Right kidney (tissue), 1 donor: ENCODE measurements around the gene NEMP1.
"Not testable (repeated sequence)": the region's sequence is repeated elsewhere in the genome, so short reads cannot be mapped to it uniquely, and the experiment has no call there.

Source experiments
- DNase-seq: peaks from one replicate; pipeline ENCODE4 v3.0.0-alpha.2; 2016

NEMP1 gene

GRCh38 chr12:57091638-57092528 is 13.3 kb upstream of the NEMP1 start:
- DNase-seq: no peak

GRCh38 chr12:57090924-57091637 is 12.5 kb upstream of the NEMP1 start:
- DNase-seq: no peak

- DNase-seq: no peak
Observed at GRCh38 chr12:57090490-57090889, 11.9 kb upstream of the NEMP1 start.

GRCh38 chr12:57089271-57090245 is 11.0 kb upstream of the NEMP1 start:
- peak; percentile 86 for DNase-seq

GRCh38 chr12:57088354-57089270 is 10.0 kb upstream of the NEMP1 start, which contains the start of gene NAB2:
NAB2 (plus strand) TSS chr12:57089114; CDS start chr12:57089272, 158 bp downstream.
- DNase-seq: peak; percentile 97

- peak; percentile 89 for DNase-seq
Observed at GRCh38 chr12:57087691-57088353, 9.2 kb upstream of the NEMP1 start.

- DNase-seq: peak; percentile 84
Observed at GRCh38 chr12:57087010-57087690, 8.6 kb upstream of the NEMP1 start.

GRCh38 chr12:57086493-57087009 is 8.0 kb upstream of the NEMP1 start:
- peak; percentile 78 for DNase-seq

GRCh38 chr12:57085999-57086492 is 7.5 kb upstream of the NEMP1 start:
- DNase-seq: peak; percentile 83

- no peak for DNase-seq
Observed at GRCh38 chr12:57080855-57081254, 2.3 kb upstream of the NEMP1 start.

- DNase-seq: no peak
Observed at GRCh38 chr12:57079821-57080220, 1.2 kb upstream of the NEMP1 start.

- DNase-seq: not testable (repeated sequence)
Observed at GRCh38 chr12:57073566-57074450, 4.8 kb downstream of the NEMP1 start.

GRCh38 chr12:57072661-57073060 is 5.9 kb downstream of the NEMP1 start:
- no peak for DNase-seq

GRCh38 chr12:57069523-57069922 is 9.1 kb downstream of the NEMP1 start:
- DNase-seq: peak; percentile 64

GRCh38 chr12:57066245-57066644 is 12.3 kb downstream of the NEMP1 start:
- DNase-seq: no peak

GRCh38 chr12:57063991-57064685 is 14.5 kb downstream of the NEMP1 start:
- no peak for DNase-seq

- no peak for DNase-seq
Observed at GRCh38 chr12:57058454-57058853, 20.1 kb downstream of the NEMP1 start.
